ENCODE results near the gene SRPRB.

- TF ChIP-seq CTCF (IDR thresholded peaks at IDR 0.05) = no peak
- TF ChIP-seq EP300 (IDR thresholded peaks at IDR 0.05) = no peak
- no peak for TF ChIP-seq POLR2A (IDR thresholded peaks at IDR 0.05)
These were observed 27.6 kb upstream of the SRPRB start for GRCh38 chr3:133777807-133778568.
